DOHH2 (cell line): ENCODE data around the gene TJP1.
A peak's percentile ranks its signal among the peaks of the same experiment; 100 is the strongest.

Experiments used
- H3F3A ChIP-seq: fragments of 200-600 bp; sonication (generic), shearing (Covaris generic); 2 replicates; pipeline ENCODE4 v1.6.0; 2016; ENCODE audit warnings: antibody characterized with exemption, mild to moderate bottlenecking; ENCODE audit not compliant: control insufficient read depth, insufficient read depth
- H3K27ac ChIP-seq: fragments of 200-600 bp; sonication (generic); 2 replicates; pipeline ENCODE4 v1.5.1; 2014; ENCODE audit warnings: low read depth, mild to moderate bottlenecking, low read length, moderate library complexity
- H3K27me3 ChIP-seq: fragments of 200-600 bp; sonication (generic); 2 replicates; pipeline ENCODE4 v1.6.1; 2014; ENCODE audit warnings: mild to moderate bottlenecking, low read length, mixed read lengths; ENCODE audit not compliant: control insufficient read depth
- H3K36me3 ChIP-seq: fragments of 200-600 bp; sonication (generic); 2 replicates; pipeline ENCODE4 v1.6.1; 2014; ENCODE audit warnings: mild to moderate bottlenecking, low read length, moderate library complexity, mixed read lengths; ENCODE audit not compliant: control insufficient read depth
- H3K4me1 ChIP-seq: fragments of 200-600 bp; sonication (generic); 2 replicates; pipeline ENCODE4 v1.6.1; 2014; ENCODE audit warnings: mild to moderate bottlenecking, low read length, mixed read lengths; ENCODE audit not compliant: control insufficient read depth
- H3K4me2 ChIP-seq: fragments of 200-600 bp; sonication (generic); 2 replicates; pipeline ENCODE4 v1.6.0; 2014; ENCODE audit warnings: mild to moderate bottlenecking, low read length, moderate library complexity
- H3K4me3 ChIP-seq: fragments of 200-600 bp; sonication (generic); 2 replicates; pipeline ENCODE4 v1.5.1; 2014; ENCODE audit warnings: mild to moderate bottlenecking, low read length, mixed read lengths
- H3K79me2 ChIP-seq: fragments of 200-600 bp; sonication (generic); 2 replicates; pipeline ENCODE4 v1.6.1; 2014; ENCODE audit warnings: mild to moderate bottlenecking, low read length, mixed read lengths; ENCODE audit not compliant: control insufficient read depth
- H3K9me2 ChIP-seq: fragments of 200-600 bp; sonication (generic); replicated peaks from 2 replicates; pipeline ENCODE4 v1.6.1; 2014; ENCODE audit warnings: mild to moderate bottlenecking, low read length, mixed read lengths; ENCODE audit not compliant: control insufficient read depth
- H3K9me3 ChIP-seq: fragments of 200-600 bp; sonication (generic); 2 replicates; pipeline ENCODE4 v1.6.1; 2014; ENCODE audit warnings: antibody characterized with exemption, low read length, mixed read lengths; ENCODE audit not compliant: control insufficient read depth, insufficient read depth
- H4K20me1 ChIP-seq: fragments of 200-600 bp; sonication (generic); 2 replicates; pipeline ENCODE4 v1.6.0; 2014; ENCODE audit warnings: low read depth, mild to moderate bottlenecking, antibody characterized with exemption, low read length, moderate library complexity; ENCODE audit not compliant: control insufficient read depth, insufficient read depth
- CTCF ChIP-seq: fragments of 200-600 bp; sonication (generic); IDR thresholded peaks from one replicate; pipeline ENCODE4 v1.5.1; 2014; ENCODE audit warnings: antibody characterized with exemption, mild to moderate bottlenecking, low read depth, low read length; ENCODE audit not compliant: poor library complexity, severe bottlenecking
- EZH2phosphoT487 ChIP-seq: fragments of 200-600 bp; sonication (generic); IDR thresholded peaks from 2 replicates; pipeline ENCODE4 v1.6.1; 2017; ENCODE audit warnings: borderline replicate concordance, mild to moderate bottlenecking, antibody characterized with exemption, low read length, moderate library complexity, mixed read lengths

The TJP1 gene

GRCh38 chr15:29750754-29751153, 71.5 kb downstream of the TJP1 start:
- no peak overlapping the region for H3K4me3 ChIP-seq
- TF ChIP-seq EZH2phosphoT487 (no peak), CTCF (no peak)
- no peak overlapping the region for H3K4me2 ChIP-seq
- no peak overlapping the region for H3K27ac ChIP-seq
- H3K9me2 ChIP-seq: no peaks in the 10 kb centered on the region
- no peaks in the 10 kb centered on the region for H3F3A ChIP-seq
- no peaks in the 10 kb centered on the region for H3K9me3 ChIP-seq
- H3K4me1 ChIP-seq: no peaks in the 10 kb centered on the region
- no peaks in the 10 kb centered on the region for H3K79me2 ChIP-seq
- H3K27me3 ChIP-seq: no peaks in the 10 kb centered on the region
- H3K36me3 ChIP-seq: no peaks in the 10 kb centered on the region
- H4K20me1 ChIP-seq: no peaks in the 10 kb centered on the region

GRCh38 chr15:29749365-29750086, 72.7 kb downstream of the TJP1 start:
- Histone ChIP-seq H3K36me3 (no peaks in the 10 kb centered on the region), H3K4me3 (no peak overlapping the region), H3K9me2 (no peaks in the 10 kb centered on the region), H3K4me2 (no peak overlapping the region), H3K27ac (no peak overlapping the region), H3K4me1 (no peaks in the 10 kb centered on the region), H3K79me2 (no peaks in the 10 kb centered on the region), H3K9me3 (no peaks in the 10 kb centered on the region), H3F3A (no peaks in the 10 kb centered on the region), H3K27me3 (no peaks in the 10 kb centered on the region), H4K20me1 (no peaks in the 10 kb centered on the region)
- TF ChIP-seq EZH2phosphoT487 (no peak), CTCF (no peak)

GRCh38 chr15:29747837-29748417, 74.3 kb downstream of the TJP1 start:
- Histone ChIP-seq H3K27ac (no peak overlapping the region), H3K9me3 (no peaks in the 10 kb centered on the region), H3K36me3 (no peaks in the 10 kb centered on the region), H3K4me2 (no peak overlapping the region), H3K4me3 (no peak overlapping the region), H3K9me2 (no peaks in the 10 kb centered on the region), H3K4me1 (no peaks in the 10 kb centered on the region), H4K20me1 (no peaks in the 10 kb centered on the region), H3F3A (no peaks in the 10 kb centered on the region), H3K27me3 (no peaks in the 10 kb centered on the region; the same call in 1 of the 2 replicates), H3K79me2 (no peaks in the 10 kb centered on the region)
- peak; percentile 46 for TF ChIP-seq CTCF
- TF ChIP-seq EZH2phosphoT487: no peak
